Fibroblast of skin of back (primary cell): ENCODE measurements around the gene DPH3.

Experiments
- DNase-seq: peaks from one replicate; pipeline ENCODE4 v3.0.0-alpha.2; 2013

Gene DPH3

DNA sequence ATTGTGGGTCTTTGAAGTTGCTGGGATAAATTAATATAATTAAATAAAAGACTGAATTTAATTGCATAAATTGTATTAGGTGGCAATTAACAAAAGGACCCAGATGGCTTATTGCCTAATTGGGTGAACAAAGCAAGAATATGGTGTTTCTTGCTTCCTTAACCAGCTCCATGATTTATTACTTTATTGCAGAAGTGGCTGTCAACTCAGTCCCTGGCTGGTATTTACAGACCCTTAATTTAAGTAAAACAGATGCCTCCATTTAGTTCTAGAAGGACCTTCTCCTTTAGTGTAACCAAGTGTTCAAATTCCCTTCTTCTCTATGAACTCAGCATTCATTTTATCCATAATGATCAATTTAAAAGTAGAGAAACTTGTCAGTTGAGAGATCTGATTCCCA lies 35.1 kb downstream of the DPH3 start:
- DNase-seq: no peak

DNA sequence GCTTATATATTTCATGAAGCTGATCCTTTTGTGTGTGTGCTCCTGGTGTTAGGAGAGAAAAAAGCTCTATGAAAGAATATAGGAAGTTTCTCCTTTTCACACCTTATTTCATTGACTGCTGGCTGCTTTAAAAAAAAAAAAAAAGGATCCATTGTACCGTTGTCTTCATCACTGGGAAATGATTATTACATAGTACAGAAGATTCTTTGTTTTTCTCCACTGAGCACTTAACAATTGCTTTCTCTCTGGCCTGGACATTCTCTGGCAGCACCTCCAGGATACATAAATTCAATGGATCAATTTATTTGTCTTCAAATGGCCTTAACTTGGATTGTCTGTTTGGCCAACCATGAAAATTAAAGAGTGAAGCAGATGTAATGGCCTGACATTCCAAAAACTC lies 37.2 kb downstream of the DPH3 start:
- no peak for DNase-seq

DNA sequence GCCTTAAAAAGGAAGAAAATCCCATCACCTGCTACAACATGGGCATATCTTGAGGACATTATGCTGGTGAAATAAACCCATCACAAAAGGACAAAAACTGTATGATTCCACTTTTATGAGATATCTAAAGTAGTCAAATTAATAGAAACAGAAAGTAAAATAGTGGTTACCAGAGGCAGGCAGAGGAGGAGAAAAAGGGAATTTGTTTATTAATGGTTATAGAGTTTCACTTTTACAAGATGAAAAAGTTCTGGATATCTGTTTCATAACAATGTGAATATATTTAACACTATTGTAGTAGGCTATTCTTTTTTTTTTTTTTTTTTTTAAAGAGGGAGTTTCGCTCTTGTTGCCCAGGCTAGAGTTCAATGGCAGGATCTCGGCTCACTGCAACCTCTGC lies 40.4 kb downstream of the DPH3 start:
- no peak for DNase-seq

DNA sequence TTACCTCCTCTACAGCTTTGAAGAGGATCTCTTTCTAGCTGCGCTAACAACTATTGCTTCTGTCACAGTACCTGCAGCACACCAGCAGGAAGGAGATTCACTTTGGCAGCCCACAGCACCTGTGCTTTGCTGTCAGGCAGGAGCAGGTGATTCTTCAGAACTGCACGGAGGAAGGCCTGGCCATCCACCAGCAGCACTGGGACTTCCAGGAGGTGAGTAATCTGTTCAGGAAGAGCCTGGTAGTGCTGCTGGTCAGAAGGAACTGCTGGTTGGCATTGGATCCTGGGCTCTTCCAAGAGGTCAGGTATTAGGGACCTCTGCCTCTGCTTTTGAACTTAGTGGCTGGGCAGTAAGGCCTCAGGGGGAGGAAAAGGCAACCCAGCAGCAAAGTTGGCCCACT lies 42.2 kb downstream of the DPH3 start:
- DNase-seq: no peak

DNA sequence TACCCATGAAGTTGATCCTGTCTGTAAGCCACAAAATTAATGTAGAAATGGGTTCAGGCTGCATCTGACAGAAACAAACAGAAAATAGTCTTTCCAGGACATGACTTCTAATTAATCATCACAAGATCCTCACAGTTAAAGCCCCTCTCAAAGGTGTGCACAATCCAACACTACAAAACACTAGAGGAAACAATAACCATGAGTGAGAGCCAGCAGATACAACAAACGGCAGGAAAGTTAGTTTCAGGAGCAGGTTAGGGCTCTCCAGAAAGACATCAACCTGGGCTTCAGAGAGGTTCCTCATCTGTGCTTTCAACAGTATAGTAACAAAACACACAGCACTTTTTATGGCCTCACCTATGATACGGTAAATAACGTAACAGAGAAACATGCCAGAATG lies 42.8 kb downstream of the DPH3 start:
- no peak for DNase-seq

DNA sequence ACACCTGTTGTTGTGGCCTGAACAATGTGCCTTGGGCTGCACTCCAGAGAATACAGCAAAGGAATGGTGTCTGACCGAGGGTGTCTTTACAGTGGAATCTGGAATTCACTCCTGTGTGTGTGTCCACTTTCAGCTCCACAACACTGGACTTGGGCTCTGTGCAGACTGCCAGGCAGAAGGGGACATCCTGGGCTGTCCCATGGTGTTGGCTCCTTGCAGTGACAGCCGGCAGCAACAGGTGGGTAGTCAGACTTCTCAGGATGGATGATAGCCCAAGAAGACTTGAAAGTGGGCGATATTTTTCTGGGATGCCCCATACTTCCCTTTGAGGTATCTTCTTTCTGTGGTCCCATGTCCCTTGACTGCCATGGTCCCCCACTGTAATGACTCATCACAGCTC lies 45.0 kb downstream of the DPH3 start:
- DNase-seq: no peak

DNA sequence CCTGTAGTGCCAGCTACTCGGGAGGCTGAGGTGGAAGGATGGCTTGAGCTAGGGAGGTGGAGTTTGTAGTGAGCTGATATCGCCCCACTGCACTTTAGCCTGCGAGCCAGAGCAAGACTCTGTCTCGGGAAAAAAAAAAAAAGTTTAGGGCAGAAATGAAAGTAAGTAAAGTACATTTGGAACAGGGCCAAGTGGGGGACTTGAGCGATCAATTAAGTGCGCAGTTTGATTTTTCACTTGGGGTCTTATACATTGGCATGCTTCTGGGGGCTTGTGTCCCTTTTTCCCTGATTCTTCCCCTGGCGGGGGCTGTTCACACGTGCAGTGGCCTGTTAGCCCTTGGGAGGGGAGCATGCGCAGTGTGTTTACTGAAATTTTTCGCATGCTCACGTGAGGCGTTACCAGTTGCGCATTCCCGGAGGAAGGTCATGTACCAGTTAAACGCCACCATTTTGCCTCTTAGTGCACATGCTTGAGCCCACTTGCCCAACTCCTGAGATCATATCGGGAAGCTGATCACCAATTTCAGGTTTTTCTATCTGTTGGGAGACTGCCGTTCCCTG lies 48.3 kb downstream of the DPH3 start:
- no peak for DNase-seq

DNA sequence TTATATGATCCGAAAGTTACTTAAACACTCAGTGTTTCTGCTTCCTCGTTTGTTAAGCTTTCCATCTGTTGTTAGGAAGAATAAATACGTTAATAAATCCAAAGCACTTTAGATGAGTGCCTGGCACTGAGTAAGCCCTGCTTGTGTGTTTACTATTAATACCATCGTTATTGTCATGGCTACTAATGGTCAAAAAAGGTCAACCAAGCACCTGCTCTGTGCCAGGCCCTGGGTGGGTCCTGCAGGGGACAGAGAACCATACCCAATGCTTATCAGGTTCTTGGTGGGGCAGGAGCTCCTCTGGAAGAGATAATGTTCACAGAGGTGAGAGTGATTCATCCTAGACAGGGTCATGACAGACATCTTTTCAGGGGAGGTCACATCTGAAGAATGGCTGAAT lies 50.4 kb downstream of the DPH3 start:
- no peak for DNase-seq

DNA sequence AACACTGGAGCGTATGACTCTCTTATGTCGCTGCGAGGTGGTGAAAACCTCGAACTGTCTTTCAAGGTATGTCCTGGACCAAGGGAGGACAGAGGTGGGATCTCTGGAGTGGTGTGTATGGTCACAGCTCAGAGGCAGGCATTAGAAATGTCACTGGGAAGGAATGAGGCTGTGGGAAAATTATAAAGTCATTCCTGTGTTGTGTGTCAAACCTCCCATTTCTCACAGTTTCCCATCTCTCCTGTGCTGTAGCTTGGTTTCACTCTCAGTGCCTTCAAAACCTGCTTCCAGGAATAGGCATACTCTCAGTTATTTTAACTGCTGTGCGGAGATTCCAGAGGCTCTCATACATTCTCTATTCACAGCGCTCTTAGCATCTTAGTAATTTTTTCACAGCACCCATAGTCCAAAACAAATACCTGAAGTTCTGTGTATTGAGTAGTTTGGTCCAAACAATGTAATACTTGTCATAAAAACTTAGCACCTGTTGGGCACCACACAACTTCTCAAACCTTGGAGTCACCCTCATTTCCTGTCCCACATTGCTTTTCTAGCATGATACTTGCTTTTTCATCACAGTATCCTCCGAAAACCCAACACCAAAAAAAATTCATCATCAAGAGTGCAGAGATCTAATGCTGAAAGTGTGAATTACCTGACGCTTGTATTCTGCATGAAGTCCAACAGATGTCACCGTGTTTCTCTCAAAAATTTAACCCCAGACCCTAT lies 53.4 kb downstream of the DPH3 start:
- DNase-seq: peak; percentile 70
